Lung (tissue), 12 donors: ENCODE results near the gene NR2F1-AS1. TPM values are rescaled to one million over a fixed set of nuclear protein-coding genes. Genes with fewer than 3 reads are reported as not detected.
A peak's percentile ranks its signal among the peaks of the same experiment; 100 is the strongest.

Experiments
- ATAC-seq: fragments of 200-7000 bp; cut with Tn5 transposase; one replicate; pipeline ENCODE4 v1.9.1; 2020; ENCODE audit warnings: moderate number of reproducible peaks; ENCODE audit not compliant: insufficient read depth, low FRiP score
- DNase-seq, 3 donors: peaks; one replicate each; pipeline ENCODE4 v3.0.0-alpha.2; 2013 to 2017
- H3K27ac ChIP-seq, 2 donors: one replicate each; pipeline ENCODE4 v1.5.1; 2013; ENCODE audit warnings: mild to moderate bottlenecking in 2 of 2, moderate library complexity in 2 of 2, control low read depth in 1 of 2, inconsistent platforms in 1 of 2, low read depth in 1 of 2, low read length in 1 of 2
- H3K27me3 ChIP-seq, 3 donors: one replicate each; pipeline ENCODE4 v1.5.1; 2013; ENCODE audit warnings: low read length in 2 of 3; ENCODE audit not compliant: control insufficient read depth in 3 of 3, insufficient read depth in 3 of 3
- H3K36me3 ChIP-seq, 4 donors: one replicate each; pipeline ENCODE4 v1.5.1; 2013; ENCODE audit warnings: low read length in 4 of 4, mild to moderate bottlenecking in 1 of 4, moderate library complexity in 1 of 4; ENCODE audit not compliant: control insufficient read depth in 4 of 4, insufficient read depth in 4 of 4
- H3K4me1 ChIP-seq, 5 donors: one replicate each; pipeline ENCODE4 v1.5.1; 2013; ENCODE audit warnings: low read length in 5 of 5, mild to moderate bottlenecking in 2 of 5, moderate library complexity in 1 of 5; ENCODE audit not compliant: control insufficient read depth in 5 of 5, insufficient read depth in 5 of 5
- H3K4me3 ChIP-seq: one replicate; pipeline ENCODE4 v1.5.1; 2013; ENCODE audit warnings: mild to moderate bottlenecking, control low read depth, moderate library complexity
- H3K9ac ChIP-seq, 2 donors: one replicate each; pipeline ENCODE4 v1.5.1; 2013; ENCODE audit warnings: low read length in 2 of 2, control low read depth in 1 of 2; ENCODE audit not compliant: insufficient read depth in 1 of 2
- H3K9me3 ChIP-seq, 4 donors: one replicate each; pipeline ENCODE4 v1.5.1; 2013; ENCODE audit warnings: low read length in 3 of 4, mild to moderate bottlenecking in 1 of 4, moderate library complexity in 1 of 4; ENCODE audit not compliant: control insufficient read depth in 4 of 4, insufficient read depth in 3 of 4
- WGBS, 2 donors: extraction: QIAGEN DNeasy Blood & Tissue Kit; methylation state at CpG; one replicate each; pipeline ENCODE4 v1.1.7; 2013; 5-methylcytosine and 5-hydroxymethylcytosine counted together
- polyA plus RNA-seq, 2 donors: library from polyadenylated mRNA; stranded (reverse); fragments of 200-250 nt; gene quantifications; one replicate each; pipeline ENCODE4 v1.2.1, GENCODE V29; 2013
- total RNA-seq, 2 donors: library from RNA; depleted of rRNA in 1 of 2; stranded (reverse); fragments of >200 nt in 1 of 2; gene quantifications; one replicate each; pipeline ENCODE4 v1.2.1, GENCODE V29; 2014 to 2021
- TF ChIP-seq, protein P1 (sequence below): IDR thresholded peaks from 2 replicates; pipeline ENCODE4 v1.5.1; 2012; ENCODE audit warnings: mild to moderate bottlenecking; ENCODE audit errors: control extremely low read depth, extremely low read depth
- donor health status: control.
- donor health status: control.
- donor health status: Bipolar disorder and iron deficiency.
- donor health status: healthy.
- donor health status: DM: yes; HTN: yes; CAD: no.

Gene NR2F1-AS1
- total and polyA plus RNA-seq, 4 donors: 3.6 to 50.0 (median 10.9) TPM

DNA sequence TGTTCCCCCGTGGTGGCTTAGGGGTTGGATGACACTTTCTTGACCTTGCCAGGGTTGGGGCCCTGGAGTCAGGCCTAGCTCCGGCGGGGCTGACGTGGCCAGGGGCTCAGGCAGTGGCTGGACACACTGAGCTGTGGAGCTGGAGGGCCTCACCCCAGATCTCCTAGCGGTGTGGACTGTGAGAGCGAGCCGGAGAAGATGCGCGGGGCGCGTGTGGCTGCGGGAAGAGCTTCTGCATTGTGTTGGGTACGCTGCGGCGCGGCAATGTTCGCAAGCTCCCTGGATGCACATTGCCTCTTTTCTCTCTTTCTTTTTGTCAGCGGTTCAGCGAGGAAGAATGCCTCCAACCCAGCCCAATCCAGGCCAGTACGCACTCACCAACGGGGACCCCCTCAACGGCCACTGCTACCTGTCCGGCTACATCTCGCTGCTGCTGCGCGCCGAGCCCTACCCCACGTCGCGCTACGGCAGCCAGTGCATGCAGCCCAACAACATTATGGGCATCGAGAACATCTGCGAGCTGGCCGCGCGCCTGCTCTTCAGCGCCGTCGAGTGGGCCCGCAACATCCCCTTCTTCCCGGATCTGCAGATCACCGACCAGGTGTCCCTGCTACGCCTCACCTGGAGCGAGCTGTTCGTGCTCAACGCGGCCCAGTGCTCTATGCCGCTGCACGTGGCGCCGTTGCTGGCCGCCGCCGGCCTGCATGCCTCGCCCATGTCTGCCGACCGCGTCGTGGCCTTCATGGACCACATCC lies 6.8 kb upstream of the NR2F1-AS1 start:
- peak overlapping the region in 1 of 2 donors; percentile 75 for H3K27ac ChIP-seq
- H3K4me1 ChIP-seq: peaks cover 0 to 34% (median 11%) of the 10 kb centered on the region in 5 donors
- H3K36me3 ChIP-seq: peaks cover 0 to 60% (median 18%) of the 10 kb centered on the region in 4 donors
- TF ChIP-seq, protein P1, sequence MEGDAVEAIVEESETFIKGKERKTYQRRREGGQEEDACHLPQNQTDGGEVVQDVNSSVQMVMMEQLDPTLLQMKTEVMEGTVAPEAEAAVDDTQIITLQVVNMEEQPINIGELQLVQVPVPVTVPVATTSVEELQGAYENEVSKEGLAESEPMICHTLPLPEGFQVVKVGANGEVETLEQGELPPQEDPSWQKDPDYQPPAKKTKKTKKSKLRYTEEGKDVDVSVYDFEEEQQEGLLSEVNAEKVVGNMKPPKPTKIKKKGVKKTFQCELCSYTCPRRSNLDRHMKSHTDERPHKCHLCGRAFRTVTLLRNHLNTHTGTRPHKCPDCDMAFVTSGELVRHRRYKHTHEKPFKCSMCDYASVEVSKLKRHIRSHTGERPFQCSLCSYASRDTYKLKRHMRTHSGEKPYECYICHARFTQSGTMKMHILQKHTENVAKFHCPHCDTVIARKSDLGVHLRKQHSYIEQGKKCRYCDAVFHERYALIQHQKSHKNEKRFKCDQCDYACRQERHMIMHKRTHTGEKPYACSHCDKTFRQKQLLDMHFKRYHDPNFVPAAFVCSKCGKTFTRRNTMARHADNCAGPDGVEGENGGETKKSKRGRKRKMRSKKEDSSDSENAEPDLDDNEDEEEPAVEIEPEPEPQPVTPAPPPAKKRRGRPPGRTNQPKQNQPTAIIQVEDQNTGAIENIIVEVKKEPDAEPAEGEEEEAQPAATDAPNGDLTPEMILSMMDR: no peak
- ATAC-seq: no peak
- 11 to 15% methylated on average over 59 of the region's 59 CpGs for WGBS, 2 donors
- H3K4me3 ChIP-seq: peak overlapping the region; percentile 48
- H3K9me3 ChIP-seq: peaks cover 0 to 11% (median 0%) of the 10 kb centered on the region in 4 donors
- peak; percentile 55 to 68 (median 62) for DNase-seq
- H3K9ac ChIP-seq: peak overlapping the region; percentile 63 to 99
- peaks cover 0 to 45% (median 4%) of the 10 kb centered on the region in 3 donors for H3K27me3 ChIP-seq

DNA sequence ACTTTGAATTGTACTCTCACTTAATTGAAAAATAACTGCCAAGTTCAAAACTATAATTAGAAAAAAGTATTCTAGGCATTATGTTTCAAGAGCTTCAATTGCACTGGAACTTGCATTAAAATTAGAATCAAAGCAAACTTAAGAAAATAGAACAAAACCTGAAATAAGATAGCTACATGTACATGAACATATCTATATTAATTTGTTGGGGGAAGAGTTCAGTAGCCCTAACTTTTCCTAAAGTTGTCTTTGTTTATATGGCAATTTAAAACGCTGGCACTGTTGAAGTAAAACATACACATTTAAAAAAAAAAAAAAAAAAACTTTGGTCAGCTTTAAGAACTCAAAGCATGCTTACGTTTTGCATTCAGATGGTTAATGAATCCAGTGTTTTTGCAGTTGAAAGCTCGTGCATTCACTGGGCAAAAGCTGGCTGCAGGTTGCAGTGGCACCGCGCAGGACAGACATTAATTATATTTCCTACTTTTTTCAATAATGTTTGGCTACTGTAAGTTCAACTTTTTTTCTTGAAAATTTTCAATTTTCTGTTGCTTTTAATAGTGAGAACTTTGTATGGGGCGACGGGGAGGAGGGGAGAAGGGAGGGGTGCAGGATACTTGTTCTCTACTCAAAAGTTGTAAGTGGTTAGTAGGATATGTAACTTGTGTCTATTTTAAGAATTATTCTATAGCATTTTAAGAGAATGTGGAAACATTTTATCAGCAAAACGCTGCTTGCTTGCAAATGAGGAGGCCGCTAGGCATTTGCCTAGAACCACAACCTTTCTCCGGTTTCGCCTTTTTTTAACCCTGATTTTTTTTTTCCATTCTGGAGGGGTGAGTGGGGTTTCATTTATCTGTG lies 5.9 kb upstream of the NR2F1-AS1 start:
- H3K27ac ChIP-seq: peak overlapping the region in 1 of 2 donors; percentile 75
- peak overlapping the region; percentile 48 for H3K4me3 ChIP-seq

DNA sequence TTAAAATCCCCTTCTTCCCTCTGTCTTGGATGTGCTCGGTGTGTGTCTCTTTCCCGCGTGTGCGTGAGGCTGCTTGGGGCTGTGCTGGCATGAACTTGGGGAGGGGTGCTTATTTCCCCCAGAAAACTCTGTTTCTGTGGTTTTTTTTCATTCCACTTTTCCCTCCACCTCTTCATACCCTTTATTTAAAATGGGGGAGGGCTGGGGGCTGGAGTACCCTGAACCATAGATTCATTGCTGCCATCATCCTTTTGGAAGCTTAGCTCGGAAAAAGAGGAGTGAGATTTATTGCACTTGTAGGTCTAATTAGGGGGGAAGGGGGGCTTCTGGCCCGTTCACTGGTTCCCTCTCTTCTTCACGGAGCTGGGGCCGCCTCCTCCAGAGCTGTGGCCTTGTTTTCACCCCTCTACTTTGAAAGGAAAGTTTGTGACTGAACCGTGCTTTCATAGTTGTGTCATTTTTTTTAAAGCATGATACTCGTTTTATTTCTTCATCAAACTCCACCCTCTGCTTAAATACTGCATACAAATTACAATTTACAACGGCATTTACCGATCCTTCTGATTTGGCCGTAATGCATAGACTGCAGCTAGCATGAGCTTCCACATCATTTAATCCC lies 4.9 kb upstream of the NR2F1-AS1 start:
- 13 to 15% methylated on average over 13 of the region's 13 CpGs for WGBS, 2 donors
- TF ChIP-seq, protein P1: no peak
- peak overlapping the region; percentile 63 to 99 for H3K9ac ChIP-seq
- ATAC-seq (no peak), DNase-seq (peak; percentile 71 to 86 (median 82))
- peaks cover 0 to 19% (median 4%) of the 10 kb centered on the region in 5 donors for H3K4me1 ChIP-seq
- peaks cover 0 to 42% (median 4%) of the 10 kb centered on the region in 3 donors for H3K27me3 ChIP-seq
- peaks cover 0 to 50% (median 15%) of the 10 kb centered on the region in 4 donors for H3K36me3 ChIP-seq
- peak overlapping the region in 1 of 2 donors; percentile 64 for H3K27ac ChIP-seq
- peak overlapping the region; percentile 39 for H3K4me3 ChIP-seq
- H3K9me3 ChIP-seq: peaks cover 0 to 11% (median 0%) of the 10 kb centered on the region in 4 donors

More for the DNA sequence above, 5.9 kb upstream of the NR2F1-AS1 start:
- WGBS, 2 donors: 26 to 34% methylated on average over 11 of the region's 11 CpGs
- Histone ChIP-seq H3K9ac (peak overlapping the region; percentile 63 to 99), H3K9me3 (peaks cover 0 to 11% (median 0%) of the 10 kb centered on the region in 4 donors), H3K4me1 (peaks cover 0 to 30% (median 11%) of the 10 kb centered on the region in 5 donors), H3K27me3 (peaks cover 0 to 42% (median 4%) of the 10 kb centered on the region in 3 donors), H3K36me3 (peaks cover 0 to 60% (median 17%) of the 10 kb centered on the region in 4 donors)
- ATAC-seq (no peak), DNase-seq (peak in 2 of 3 donors; percentile 80 to 81)
- TF ChIP-seq, protein P1: no peak
